DMS 273 (cell line): Measurements from ENCODE around the gene MCF2.
A peak's percentile ranks its signal among the peaks of the same experiment; 100 is the strongest.

Experiments
- DNase-seq: peaks from one replicate; lab custom pipeline; 2025; ENCODE audit not compliant: unreplicated experiment; lab: John Stamatoyannopoulos, UW

The MCF2 gene

DNA sequence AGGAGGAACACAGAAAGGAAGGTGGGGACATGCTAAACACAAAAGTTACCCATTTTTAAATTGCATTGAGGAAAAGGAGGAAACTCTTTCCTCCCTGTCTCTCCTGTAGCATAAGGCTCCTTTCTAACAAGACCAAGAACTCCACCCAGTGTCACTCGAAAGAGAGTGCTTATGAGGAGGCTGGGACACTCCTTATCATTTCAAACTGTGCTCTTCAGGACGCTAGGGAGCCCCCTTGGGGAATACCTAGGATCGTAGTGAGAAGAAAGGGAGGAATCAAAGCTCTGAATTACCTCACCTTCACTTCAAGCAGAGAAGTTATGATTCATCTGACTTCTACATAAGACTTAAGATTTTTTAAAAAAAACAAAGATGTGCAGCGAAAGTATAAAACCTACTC lies 111.9 kb downstream of the MCF2 start:
- DNase-seq = no peak

DNA sequence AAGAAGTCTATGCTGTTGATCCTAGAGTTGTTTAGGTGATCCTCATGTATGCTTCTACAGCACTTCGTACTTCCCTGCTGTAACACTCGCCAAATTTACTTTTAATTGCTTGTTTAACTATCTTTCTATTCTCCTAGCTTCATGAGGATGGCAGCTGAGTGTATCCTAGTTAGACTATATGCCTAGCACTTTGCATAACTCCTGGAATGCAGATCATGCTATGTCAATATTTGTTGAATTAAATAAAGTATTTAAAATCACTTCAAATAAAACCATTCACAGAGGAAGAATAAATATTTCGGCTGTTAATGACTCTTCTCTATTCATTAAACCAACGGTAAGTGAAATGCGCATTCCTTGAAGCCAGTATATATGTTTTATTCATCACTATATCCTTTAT lies 122.4 kb downstream of the MCF2 start:
- DNase-seq = no peak

DNA sequence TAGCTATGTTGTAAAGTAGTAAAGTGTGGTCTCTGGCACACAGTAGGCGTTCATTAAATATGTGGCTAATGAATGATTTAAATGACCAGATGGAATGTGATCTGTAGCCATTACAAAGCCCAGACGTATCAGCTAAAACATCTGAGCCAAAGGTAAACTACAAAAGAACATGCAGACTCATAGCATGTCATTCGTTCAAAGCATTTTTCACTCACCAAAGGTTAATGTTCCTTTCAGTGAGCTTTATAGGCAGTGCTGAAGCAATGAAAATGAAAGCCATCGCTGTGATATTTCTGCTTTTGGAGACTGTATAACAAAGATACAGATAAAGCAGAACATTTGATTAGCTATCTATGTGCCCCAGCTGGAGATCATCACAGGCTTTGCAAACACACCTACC lies 126.9 kb downstream of the MCF2 start:
- no peak for DNase-seq

DNA sequence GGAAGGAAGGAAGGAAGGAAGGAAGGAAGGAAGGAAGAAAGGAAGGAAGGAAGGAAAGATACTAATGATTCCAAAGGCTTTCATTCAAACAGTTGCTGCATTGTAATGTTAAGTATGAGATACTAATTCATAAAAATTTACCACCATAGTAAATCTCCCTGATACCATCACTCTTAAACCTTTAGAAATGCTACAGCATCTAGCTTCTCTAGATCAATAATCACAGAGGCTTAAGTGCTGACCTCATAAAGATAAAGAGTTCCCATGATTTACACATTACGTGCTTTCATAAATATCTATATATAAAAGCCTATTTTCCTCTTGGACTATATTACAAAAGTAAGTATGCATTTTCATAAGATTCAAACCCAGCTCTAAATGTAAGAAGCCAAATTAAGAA lies 141.0 kb downstream of the MCF2 start:
- no peak for DNase-seq

DNA sequence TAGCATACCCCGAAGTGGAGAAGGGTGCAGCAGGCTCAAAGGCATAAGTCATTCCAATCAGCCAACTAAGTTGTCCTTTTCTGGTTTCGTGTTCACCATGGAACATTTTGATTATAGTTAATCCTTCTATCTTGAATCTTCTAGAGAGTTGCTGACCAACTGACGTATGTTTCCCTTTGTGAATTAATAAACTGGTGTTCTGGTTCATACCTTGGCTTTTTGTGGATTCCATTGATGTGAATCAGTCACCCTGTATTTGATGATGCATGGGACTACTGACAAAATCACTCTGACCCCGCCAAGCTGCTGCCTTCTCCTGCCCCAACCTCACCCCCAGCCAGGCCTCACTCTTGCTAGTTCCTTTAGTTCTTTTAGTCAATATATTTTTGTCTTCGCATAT lies 144.7 kb downstream of the MCF2 start:
- DNase-seq = no peak

DNA sequence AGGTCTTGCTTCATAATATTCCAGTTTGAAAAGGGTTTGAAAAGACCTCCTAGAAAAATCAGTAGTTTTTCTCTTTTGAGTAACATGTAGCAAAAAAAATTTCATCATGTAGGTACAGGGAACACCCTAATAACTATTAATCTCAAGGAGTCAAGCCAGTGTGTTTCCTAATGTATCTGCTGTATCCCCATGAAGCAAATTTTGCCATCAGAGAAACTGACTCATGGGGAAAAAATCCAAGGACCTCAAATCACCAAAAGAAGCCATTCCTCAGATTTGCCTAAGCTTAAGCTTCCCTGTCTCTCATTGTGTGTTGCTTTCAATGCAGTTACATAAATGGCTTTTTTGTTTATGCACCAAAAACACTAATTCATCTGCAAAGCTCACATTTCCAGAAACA lies 147.7 kb downstream of the MCF2 start:
- no peak for DNase-seq

DNA sequence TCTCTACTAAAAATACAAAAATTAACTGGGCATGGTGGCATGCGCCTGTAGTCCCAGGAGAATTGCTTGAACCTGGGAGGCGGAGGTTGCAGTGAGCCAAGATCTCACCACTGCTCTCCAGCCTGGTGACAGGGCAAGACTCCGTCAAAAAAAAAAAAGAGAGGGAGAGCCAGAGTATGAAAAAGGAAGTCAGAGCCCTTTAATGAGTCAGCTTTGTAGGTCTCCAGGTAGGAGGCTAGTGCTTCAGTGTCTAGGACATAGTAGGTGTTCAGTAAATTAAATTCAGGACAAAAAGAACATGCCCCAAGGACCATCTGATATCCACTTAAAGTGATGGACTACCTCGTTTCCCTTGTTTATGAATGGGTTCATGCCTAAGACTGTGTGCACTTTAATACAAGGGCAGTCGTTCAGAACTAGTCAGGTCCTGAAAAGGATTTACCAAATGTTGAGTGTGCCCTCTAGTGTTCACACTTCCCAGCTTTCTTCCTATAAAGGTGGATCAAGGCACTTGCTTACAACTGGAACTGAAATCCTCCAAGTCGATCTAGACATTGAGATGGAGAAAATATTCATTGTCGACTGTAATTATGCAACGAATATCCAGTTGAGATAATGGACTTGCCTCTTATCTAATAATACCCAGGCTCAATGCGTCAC lies 148.5 kb downstream of the MCF2 start:
- peak; percentile 77 for DNase-seq

DNA sequence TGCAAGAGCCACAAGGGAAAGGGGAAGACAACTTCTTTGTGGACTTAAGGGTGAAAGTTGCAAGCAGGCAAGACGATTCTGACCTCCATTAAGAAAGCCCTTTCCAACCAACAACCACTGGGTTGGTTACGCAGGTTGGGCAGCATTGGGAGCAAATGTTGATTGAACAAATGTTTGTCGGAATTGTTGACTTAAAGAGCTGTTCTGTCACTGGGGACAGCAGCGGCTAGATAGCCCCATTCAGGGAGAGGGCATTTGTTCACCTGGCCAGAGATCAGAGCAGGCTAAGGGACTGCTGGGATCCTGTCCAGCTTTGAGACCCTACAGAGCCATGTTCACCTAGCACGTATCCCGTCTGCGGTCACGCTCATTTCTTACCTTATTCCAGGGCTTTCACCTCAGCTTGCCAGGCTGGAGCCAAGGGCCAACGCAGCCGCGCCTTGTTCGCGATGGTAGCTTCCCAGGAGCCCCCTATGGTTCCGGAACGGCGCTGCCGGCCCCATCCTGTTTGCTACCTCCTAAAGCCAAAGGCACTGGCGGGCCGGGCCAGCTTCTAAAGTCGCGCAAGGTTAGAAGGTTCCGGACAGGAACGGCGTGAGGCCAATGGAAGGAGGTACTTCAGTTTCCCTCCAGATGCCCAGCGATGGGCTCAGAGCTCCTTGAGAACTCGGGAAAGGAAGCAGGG lies 152.8 kb downstream of the MCF2 start:
- no peak for DNase-seq

DNA sequence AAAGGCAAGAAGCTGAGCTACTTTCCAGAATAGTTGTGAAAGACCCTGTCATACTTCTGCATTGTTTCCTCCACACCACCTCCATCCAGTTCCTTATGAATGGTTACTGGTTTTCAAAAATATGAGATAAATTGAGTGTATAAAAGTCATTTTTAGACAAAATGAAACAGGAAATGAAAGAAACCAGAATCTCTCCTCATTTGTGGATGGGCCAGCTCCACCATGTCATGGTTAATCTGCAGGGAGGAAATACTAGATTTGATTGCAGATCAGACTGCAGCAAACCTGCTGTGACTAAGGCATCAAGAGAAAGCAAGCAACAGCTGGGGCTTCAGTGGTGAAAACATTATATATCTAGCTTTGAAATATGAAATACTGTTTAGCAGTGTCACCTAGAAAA lies 153.6 kb downstream of the MCF2 start:
- DNase-seq = no peak

DNA sequence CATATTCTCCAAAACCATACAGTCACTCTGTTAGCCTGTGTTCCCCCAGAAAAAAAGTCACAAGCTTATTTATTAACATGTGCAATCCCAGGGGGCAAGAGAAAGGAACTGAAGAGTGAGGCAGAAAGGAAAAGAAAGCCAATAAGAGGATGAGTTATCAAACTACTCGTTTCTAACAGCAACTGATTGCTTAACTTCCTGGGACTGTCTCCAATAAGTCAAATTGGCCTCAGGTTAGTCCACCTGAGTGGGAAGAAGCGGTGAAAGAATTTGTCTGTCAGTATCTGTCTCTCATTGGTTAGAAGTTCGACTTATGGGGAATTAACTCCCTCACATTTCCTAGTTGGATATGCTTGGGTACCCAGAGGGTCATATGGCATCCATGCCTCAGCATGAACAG lies 163.4 kb downstream of the MCF2 start:
- DNase-seq = no peak

DNA sequence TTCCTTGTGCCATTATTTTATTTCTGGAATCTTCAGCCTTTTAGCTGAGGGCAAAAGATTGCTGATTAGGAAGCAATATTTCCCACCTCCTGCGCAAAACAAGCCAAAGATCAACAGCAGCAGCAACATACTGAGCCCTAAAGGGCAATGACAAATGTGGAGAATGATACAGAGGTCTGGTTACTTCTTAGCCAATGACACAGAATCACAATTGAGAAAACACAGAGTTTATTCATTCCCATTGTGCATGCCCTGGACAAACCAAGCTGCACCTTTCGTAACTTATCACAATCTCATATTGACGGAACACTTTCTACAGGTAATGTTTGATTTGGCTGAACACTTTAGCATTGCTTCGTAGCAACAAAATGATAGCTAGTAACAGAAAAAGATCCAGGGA lies 164.0 kb downstream of the MCF2 start:
- no peak for DNase-seq

DNA sequence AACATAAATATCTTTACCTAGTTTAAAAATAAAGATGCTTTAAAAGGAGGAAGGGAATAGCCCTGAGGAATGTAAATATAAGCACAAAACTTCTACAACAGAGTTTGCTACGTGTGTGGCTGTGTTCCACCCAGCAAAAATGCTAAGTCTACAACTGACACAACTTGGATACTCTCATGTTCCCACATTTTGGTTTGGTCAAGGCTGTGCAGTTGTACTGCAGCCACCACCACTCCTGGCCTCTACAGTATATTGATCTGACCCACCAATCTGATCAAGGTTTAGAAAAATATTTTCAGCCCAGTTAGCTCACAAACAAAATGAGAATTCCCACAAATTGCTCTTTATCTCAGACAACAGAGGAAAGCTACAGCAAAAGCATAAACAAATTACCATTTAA lies 165.3 kb downstream of the MCF2 start:
- DNase-seq = no peak

DNA sequence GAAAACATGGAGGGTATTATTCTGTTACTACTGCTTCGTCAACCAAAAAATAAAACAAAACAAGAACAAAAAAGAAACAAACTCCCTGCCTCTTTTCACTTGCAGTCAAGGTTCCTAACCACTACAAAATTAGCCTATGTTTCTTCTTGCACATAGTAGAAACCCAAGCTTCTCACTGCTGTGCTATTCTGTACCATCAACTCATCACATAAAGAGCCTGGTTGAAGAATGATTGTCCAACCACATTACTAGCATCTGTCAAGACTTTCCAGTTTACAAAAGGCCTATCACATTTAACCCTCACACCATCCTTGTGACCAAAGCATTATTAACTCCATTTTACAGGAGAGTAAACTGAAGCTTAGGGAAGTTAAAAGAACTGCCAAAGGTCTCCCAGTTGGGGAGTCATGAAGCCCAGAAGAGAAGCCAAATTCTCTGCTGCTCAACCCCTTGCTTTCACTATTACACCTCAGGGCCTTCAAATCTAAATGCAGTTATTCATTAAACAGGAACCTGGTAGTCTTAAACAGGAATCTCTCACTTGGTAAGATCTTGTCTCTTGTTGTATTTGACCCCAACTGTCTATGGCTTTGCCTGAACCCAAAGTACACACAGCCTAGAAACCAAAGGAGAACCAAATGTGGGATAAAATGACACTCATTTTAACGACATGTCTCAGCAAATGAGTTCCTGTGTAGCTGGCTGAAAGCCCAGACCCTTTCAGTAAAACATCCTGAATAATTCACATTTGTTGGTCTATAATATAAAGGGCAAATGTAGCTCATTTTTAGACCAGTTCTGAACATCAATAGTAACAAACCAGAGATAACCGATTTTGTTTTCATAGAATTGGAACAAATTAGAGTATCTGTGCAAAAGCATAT lies 168.8 kb downstream of the MCF2 start:
- no peak for DNase-seq

DNA sequence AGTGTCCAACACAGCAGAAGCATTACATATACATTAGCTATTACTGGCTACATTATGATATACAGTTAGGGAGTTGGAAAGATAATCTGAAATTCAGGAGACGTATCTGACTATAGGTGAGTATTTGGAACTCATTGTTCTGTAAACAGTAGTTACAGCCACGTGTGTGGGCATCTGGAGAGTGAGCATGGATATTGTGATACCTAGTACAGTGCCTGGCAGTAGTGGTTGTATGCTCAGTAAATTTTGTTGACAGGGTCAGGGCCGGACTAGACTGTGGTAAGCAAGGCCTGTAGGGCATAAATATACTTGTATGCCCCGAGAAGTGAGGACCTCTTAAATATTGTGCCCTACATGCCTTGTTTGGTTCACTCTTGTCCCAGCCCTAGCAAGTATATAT lies 174.5 kb downstream of the MCF2 start:
- DNase-seq = no peak

DNA sequence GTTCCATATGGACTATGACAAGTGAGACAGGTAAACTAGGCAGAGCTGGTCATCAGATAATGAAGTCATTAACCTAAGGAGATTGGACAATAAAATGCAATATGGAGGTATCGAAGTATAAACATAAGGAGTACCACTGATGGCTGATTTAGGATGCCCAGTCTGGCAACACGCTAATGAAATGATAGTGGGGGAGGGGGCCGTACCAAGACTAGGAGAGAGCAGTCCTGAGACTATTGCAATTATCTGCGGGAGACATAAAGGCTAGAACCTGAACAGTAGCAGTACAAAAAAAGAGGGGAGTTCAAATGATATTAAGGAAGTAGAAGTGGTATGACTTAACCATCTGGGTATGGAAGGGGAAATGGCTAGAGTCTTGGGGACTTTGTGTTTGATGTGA lies 175.1 kb downstream of the MCF2 start:
- DNase-seq = no peak
